HG02943 (cell line): ENCODE data around the gene KAZN.

Source experiments
- ATAC-seq: cut with Tn5 transposase; IDR thresholded peaks from one replicate; pipeline ENCODE4 v1.9.1; 2021; ENCODE audit warnings: mild to moderate bottlenecking, low read depth, moderate library complexity; ENCODE audit not compliant: unreplicated experiment

KAZN gene

DNA sequence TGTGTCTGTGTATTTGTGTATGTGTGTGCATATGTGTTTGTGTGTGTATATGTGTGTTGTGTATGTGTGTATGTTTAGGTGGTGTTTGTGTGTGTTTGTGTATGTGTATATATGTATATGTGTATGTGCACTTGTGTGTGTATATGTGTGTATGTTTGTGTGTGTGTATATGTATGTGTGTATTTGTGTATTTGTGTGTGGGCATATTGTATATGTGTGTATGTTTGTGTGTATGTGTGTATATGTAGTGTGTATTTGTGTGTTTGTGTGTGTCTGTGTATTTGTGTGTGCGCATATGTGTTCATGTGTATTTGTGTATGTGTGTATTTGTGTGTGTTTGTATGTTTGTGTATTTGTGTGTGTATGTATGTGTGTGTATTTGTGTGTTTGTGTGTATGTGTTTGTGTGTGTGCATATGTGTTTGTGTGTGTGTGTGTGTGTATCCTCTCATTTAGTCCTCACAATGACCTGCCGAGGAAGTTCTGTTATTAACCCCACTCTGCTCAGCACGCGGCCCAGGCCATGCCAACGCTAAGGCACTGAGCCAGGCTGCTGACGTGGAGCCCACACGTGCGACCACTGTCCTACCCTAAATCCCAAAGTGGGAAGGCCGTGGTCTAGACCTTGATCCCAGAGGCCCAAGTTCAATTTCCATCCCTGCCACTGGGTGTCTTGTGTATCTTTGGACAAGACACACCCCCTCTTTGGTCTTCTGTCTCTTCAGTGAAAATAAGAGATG lies 511.8 kb downstream of the KAZN start:
- no peak for ATAC-seq

DNA sequence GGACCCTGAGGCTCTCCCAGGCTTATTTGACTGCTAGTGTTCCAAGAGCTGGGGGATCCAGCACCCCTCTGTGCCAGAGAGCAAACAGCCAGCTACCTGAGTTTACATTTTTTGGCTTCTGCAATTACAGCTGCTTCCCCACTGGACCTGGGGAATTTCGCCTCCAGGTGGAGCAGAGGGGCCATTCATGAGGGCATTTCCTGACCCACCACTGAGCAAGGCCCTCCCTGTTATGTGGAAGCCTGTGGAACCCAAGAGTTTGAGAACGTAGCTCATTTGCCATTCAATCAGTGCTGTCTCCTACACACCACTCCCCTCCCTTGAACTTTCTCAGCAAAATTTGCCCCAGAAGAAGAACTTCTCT lies 512.4 kb downstream of the KAZN start:
- ATAC-seq = no peak

DNA sequence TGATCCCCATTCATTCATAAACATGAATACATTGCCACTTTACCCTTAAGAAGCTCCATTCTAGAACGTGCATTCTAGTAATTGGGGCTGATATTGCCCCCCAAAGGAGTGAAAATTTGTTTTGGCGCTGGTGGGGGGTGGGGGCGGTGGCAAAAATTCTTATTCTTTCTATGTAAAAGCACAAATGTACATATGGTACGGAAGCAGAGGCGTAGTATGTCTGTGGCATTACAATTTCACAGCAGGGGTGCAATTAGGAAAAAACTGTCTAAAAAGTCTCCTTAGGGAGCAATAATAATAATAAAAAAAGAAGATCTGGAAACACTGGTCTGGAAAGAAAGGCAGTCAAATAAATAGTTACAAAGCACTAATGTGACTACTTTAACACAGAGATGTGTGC lies 514.7 kb downstream of the KAZN start:
- ATAC-seq = no peak

DNA sequence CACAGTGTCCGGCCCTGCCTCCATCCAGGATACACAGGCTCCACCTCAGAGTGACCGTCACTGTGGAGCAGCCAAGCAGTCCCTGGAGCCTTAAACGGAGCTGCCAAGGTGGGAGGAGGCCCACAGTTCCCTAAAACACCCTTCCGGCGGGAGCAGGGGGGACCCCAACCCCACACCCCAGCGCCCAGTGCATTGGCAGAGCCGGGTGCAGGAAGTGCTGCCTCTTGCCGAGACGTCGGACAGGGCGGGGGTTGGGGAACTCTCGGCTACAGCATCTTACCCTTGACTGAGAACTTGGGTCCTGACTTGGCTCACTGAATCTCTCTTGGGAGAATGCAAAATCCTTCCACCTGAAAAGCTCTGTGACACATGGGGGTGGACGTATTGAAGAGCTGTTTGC lies 516.4 kb downstream of the KAZN start:
- ATAC-seq = no peak

DNA sequence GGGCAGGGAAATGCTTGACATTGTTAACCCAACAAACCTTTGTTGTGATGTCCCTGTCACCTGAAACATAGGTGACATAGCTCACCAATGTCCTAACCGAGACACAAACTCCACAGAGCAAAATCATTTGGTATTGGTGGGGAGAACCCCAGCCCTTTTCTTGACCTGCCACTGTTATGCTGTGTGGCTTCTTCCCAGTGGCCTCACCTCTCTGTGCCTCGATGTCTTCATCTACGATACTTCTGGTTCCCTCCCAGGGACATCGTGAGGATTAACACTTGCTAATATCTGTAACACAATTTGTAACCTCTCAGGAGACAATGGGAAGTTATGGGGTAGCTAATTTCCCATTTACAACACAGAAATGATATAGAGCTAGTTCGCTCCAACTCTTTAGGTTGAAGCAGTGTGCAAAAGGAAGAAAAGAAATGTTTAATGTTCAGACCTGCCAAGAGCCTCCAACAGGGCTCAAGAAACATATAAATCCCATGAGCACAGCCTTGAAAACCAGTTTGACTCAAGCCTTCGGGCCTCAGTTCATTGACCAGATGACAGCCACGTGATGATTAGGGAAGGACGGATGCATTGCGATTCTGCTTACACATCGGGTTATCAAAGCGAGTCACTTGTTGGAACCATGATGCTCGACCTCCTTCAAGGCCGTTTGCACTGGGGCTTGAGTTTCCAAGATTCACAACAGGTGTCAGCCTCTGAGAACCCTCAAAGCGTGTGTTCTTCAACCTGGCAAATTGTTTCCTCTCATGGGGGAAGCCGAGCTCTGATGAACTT lies 517.3 kb downstream of the KAZN start:
- no peak for ATAC-seq

DNA sequence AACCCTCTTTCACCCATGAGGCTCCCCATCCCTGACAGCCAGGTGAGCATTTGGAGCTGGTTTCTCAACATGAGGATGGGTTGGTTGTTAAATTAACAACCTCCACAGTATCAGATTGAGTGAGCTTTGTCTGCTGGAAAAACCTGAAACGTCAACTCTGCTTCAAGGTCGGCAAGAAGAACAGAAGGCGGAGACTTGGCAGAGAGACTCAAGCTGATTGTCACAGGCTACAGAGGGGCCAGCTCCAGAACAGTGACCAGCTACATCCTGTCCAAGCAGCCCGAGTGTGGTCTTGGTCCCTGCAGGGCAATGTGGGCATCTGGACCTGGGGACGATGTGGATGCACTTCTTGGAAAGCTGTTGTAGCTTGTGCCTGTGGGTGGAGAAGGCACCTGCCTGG lies 518.5 kb downstream of the KAZN start:
- no peak for ATAC-seq

DNA sequence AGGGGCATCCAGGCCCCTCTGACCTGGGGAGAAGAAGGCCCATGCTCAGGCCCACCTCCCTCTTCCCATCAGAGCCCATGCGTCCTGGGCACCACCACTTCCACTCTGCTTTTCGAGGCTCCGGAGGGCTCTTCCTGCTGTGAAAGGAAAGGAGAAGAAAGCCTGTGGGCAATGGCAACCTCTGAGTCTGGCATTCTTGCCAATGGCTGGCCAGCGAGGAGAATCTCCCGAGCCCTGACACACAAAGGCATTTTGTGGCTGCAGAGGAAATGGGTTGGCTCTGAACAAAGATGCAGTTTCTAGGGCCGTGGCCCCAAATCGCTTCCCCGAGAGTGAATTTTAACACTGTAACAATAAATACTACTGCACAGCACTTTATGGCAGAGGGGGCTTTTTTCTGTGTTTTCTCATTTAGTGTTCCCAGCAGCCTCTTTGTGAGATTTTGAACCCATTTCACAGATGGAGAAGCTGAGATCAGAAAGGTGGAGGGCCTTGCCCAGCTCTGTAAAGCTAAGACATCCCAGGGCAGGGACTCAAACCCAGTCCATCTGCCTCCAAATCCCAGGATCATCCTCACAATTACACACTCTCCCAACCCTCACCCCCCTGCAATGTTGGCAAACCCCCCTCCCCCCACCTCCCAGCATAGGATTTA lies 519.3 kb downstream of the KAZN start:
- no peak for ATAC-seq

DNA sequence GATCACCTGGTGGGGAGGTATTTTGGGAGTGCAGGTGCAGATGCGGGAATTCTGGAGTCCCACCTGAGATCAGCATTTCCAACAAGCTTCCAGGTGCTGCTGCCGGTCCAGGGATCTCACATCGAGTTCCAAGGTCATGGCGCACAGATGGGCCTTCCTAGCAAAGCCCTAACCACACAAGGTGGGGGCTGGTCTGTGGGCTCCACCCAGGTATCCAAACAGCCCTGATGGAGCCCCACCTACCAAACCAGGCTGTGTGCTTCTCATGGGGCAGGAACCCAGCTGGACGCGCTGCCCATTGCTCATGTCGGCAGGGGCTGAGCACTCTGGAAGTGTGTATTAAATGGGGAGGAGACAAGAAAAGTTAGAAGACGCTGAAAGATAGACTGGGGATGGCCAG lies 520.1 kb downstream of the KAZN start:
- ATAC-seq = no peak

DNA sequence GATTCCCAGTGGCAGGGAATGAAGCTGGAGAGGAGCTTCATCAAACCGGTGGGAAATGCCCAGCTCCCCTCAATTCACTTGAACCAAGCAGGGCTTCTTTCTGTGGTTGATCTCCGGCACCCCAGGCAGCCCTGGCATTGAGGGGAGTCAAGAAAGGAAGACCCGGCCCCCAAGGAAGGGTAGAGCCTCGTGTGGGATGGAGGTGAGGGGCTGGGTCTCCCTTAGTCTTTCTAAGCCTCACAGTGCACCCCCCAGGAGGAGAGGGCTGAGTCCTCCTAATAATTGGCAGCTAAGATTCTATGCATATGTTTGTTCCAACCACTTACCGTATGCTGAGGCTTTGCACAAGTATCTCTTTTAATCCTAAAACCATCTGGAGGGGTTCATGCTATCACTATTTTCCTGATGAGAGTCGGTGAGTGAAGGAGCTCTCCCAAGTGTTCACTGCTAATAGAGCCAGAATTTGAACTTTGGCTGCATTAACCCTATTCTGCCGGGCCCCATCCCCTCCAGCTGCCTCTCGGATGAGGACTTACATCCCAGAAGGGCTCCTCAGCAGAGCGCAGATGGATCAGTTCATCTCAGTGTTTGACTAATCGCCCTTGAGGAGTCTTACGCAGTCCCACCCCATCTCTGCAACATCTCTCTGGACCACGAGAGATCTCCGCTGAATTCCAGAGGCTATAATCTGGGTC lies 521.9 kb downstream of the KAZN start:
- ATAC-seq = no peak

DNA sequence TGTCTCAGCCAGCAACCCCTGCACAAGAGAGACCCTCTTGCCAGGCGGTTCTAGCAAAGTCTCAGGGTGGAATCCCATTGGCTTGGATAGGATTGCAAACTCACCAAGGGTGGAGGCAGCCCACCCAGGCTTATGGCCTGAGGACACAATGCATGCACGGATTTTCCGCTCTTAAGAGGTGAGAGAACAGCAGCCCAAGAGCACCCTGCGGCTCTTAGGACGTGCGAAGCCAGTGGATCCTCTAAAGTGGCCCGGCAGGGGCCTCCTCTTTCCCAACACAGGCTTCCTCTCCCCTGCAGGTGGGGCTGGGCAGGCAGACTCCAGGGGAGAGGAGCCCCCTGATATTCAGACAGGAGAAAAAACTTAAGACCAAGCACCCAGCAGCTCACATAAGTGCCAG lies 523.8 kb downstream of the KAZN start:
- ATAC-seq = no peak

DNA sequence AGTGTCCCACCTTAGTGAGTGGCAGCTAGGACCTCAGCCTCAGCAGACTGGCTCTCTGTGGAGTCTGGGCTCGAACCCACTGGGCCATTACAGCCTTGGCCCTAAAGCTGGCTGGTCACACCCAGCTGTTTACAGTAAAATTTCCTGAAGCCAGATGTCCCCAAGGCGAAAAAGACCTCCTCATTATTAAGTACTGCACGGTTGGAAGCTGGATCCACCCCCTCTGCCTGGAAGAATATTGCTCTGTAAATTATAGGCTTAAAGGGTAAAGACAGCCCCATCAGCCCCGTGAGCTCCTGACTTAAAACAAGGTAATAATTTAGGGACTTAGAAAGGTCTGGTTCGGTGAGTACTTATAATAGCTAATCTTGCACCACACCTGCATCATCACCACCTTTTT lies 524.8 kb downstream of the KAZN start:
- no peak for ATAC-seq

DNA sequence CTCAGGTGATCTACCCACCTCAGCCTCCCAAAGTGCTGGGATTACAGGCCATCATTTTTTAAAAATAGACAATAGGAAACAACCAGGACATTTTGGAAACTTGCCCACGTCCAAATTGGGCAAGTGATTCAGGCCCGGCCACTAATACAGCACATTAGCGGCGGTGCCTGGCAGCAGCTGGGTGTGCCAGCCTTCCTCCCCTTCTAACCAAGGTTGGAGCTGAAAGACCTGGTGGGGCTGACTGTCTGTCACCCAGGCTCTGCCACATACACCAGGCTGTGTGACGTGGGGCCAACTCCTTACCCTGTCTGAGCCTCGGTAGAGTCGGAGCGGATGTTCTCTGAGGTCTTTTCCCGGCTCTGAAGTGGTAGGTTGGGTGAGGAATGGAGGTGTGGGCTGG lies 525.4 kb downstream of the KAZN start:
- ATAC-seq = no peak

DNA sequence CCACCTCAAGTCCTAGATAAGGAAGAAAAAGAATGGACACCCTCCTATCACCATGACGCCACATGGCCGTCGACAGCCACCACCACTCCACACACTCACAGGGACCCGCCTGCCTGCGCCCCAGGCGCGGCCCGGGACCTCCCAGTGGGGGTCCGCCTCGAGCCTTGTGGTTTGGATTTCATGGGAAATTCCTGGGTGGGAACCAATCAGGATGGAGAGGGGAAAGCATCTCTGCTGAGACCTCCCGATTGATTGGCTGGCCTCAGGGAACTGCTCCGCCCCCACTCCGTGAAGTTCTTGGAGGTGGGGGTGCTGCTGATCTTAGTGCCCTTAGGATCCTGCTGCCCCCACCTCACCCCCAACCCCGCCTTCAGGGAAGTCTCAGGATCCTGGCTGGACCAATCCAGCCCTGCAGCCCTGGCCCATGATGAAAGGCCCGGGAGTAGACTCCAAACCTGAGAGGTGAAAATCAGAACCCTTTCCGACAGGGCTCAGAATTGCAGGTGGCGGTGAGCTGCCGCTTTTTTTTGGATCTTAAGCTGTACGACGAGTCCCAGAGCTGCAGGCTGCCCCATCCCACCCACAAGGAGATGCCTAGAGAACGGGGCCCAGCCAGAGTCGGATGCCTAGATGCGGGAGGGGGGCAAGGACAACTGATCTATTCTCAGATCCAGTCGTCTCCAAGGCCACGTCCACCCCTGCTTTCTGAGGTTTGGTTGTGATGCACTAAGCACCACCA lies 526.0 kb downstream of the KAZN start:
- ATAC-seq = no peak

DNA sequence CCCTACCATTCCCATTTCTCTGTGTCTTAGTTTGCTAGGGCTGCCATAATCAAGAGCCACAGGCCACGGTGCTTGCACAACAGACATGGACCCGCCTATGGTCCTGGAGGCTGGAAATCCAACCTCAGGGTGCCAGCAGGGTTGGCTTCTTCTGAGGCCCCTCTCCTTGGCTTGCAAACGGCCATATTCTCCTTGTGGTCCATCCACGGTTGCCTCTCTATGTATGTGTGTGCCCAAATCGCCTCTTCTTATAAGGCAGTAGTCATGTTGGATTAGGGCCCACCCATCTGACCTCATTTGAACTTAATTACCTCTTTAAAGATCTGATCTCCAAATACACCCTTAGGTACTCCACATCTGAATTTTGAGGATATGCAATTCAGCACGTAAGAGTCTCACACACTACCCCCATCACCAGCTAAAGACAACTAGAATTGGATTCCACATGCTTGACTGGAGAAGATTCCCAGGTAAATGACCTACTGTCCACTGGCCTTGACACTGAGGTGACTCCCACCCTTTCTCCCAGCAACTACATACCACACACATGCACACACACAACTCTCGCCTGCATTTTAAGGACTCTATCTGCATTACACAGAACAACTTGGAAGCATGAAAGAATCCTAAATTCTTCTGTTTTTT lies 526.7 kb downstream of the KAZN start:
- no peak for ATAC-seq

DNA sequence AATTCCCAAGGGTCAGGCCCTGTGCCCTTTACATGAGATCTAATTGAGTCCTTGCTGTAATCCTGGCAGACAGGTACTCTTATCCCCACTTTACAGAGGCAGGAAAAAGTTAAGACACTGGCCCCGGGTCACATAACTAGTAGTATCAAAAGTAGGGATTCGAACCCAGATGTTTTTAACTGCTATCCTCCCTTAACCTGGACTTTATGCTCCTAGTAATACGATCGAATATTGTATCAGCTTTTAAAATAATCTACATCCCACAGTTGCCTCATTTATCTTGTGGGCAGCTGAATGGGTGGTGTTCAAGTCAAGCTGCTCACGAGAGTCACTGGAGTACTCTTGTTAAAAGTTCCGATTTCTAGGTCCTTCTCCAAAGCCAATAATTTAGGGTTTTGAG lies 529.6 kb downstream of the KAZN start:
- ATAC-seq = no peak

DNA sequence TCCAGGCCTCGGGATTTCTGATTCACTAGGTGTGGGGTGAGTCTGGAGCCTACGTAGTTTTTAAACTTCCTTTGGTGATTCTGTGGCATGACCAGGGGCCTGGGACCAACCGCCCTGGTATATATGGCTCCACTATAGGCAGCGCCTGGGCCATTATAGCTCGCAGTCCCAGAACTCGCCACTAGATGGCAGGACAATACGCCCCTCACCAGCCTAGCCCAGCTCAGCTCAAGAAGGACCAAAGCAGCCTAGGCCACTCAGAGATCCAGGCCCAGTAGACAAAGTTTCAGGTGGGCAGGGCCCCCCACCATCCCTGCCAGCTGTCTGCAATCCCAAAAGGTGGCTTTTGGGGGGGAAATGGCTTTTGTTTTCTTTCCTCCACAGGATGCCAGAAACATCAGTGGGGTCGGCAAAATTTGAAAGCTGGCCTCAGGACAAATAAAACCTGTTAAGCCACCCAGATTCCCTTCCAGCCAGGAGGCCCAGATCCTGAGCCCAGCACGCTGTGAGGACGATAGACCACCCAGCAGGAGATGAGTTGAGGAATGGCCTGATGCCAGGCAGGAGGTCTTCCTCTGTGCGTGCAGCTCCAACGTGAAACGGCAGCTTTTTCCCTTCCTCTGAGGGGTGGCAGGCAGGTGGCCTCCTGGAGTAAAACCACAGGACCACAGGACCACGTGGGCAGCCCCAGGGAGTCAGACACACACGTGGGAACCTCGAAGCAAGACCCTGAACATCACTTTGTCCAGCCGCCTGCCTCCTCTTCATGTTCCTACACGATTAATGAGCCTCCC lies 530.2 kb downstream of the KAZN start:
- no peak for ATAC-seq

DNA sequence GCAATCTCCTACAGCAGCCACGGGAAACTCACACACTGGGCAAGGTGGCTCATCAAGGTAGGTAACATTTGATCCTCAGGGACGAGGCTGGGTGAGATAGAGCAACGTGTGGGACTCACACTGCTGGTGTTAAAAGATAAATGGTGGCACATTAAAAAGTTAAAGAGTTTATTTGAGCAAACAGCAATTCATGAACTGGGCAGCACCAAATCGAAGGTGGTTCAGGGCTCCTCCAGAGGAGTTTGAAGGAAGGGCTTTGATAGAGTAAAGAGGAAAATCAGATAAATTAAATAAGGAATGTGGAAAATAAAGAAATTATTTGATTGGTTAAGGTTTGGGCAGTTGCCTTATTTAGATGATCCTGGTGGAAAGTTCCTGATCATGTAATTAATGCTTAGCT lies 531.5 kb downstream of the KAZN start:
- no peak for ATAC-seq

DNA sequence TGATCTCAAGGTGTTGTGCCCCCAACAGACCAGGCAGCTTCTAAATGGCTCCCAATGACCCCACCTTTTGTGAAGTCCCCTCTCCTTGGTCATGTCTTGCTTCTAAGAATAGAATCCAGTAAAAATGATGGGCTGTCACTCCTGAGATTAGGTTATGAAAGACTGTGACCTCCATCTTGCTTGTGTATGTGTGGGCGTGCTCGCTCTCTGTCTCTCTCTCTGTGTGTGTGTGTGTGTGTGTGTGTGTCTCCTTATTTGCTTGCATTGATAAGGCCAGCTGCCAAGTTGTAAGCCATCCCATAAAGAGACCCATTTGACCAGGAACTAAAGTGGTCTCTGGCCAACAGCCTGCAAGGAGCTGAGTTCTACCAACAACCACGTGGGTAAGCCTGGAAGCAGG lies 532.1 kb downstream of the KAZN start:
- no peak for ATAC-seq

DNA sequence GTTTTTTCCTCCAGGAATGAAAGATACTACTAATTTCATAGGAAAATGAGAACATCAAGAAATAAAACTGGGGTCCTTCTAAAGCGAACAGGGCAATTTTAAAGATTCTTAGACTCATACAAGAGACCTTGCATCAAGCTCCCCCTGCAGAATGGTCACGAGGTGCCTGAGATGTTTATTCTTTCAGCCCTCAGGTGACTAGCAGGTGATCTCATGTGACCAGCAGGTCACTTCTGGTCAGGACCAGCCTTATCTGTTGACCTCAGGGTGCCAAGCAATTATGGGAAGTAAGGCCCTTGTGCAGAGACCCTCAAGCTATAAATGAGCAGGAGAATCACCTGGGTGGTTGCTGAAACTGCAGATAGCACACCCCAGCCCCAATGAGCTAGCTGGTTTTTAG lies 534.5 kb downstream of the KAZN start:
- ATAC-seq = no peak
